Osteoblast (primary cell): ENCODE results near the gene ZBTB7B. TPM values are rescaled to one million over a fixed set of nuclear protein-coding genes. Genes with fewer than 3 reads are reported as not detected.

Experiments used
- DNase-seq: peaks from one replicate; pipeline ENCODE4 v3.0.0; 2011; ENCODE audit warnings: low spot score, mixed read lengths; ENCODE audit not compliant: insufficient read length; ENCODE audit errors: missing footprints
- H2AFZ ChIP-seq: 2 replicates; pipeline ENCODE4 v1.6.0; 2011; ENCODE audit warnings: mild to moderate bottlenecking, low read length
- H3K27ac ChIP-seq: 2 replicates; pipeline ENCODE4 v1.5.1; 2011; ENCODE audit warnings: mild to moderate bottlenecking, low read depth, low read length, moderate library complexity
- H3K27me3 ChIP-seq: 2 replicates; pipeline ENCODE4 v1.6.0; 2012; ENCODE audit warnings: mild to moderate bottlenecking, control low read depth, inconsistent platforms, low read length, moderate library complexity; ENCODE audit not compliant: insufficient read depth
- H3K36me3 ChIP-seq: 2 replicates; pipeline ENCODE4 v1.5.1; 2011; ENCODE audit warnings: mild to moderate bottlenecking, low read length, control low read depth, moderate library complexity; ENCODE audit not compliant: insufficient read depth
- H3K4me1 ChIP-seq: 2 replicates; pipeline ENCODE4 v1.5.1; 2011; ENCODE audit warnings: mild to moderate bottlenecking, low read length, control low read depth, moderate library complexity; ENCODE audit not compliant: insufficient read depth
- H3K4me2 ChIP-seq: 2 replicates; pipeline ENCODE4 v1.6.0; 2011; ENCODE audit warnings: mild to moderate bottlenecking, low read length; ENCODE audit not compliant: insufficient read depth
- H3K4me3 ChIP-seq: fragments of 200-600 bp; sonication (generic); 3 replicates; pipeline ENCODE4 v1.5.1; 2012; ENCODE audit warnings: mild to moderate bottlenecking, low read length, inconsistent platforms; ENCODE audit not compliant: insufficient read depth
- H3K79me2 ChIP-seq: 2 replicates; pipeline ENCODE4 v1.6.0; 2012; ENCODE audit warnings: mild to moderate bottlenecking, low read length, control low read depth, inconsistent platforms; ENCODE audit not compliant: insufficient read depth
- H3K9me3 ChIP-seq: 2 replicates; pipeline ENCODE4 v1.5.1; 2011; ENCODE audit warnings: low read depth, low read length, control low read depth
- H4K20me1 ChIP-seq: 2 replicates; pipeline ENCODE4 v1.6.0; 2012; ENCODE audit warnings: mild to moderate bottlenecking, low read length, control low read depth; ENCODE audit not compliant: insufficient read depth
- small RNA-seq: library from RNA; depleted of rRNA; stranded (forward); fragments of <200 nt; gene quantifications from one replicate; pipeline ENCODE3, GENCODE V24; 2012
- total RNA-seq: library from RNA; depleted of rRNA; stranded (reverse); fragments of >200 nt; gene quantifications from 2 replicates; pipeline ENCODE4 v1.2.3, GENCODE V29; 2012
- TF ChIP-seq, protein P1 (sequence below): IDR thresholded peaks from 2 replicates; pipeline ENCODE4 v1.5.1; 2011; ENCODE audit warnings: mild to moderate bottlenecking, low read depth, low read length, moderate library complexity; ENCODE audit errors: extremely low read depth

The ZBTB7B gene
- total RNA-seq, 1 donor, result 23.5 TPM

- Histone ChIP-seq H3K27me3 (no peaks in the 10 kb centered on the region), H3K4me2 (peak overlapping the region; percentile 90), H4K20me1 (peaks cover 20% of the 10 kb centered on the region), H2AFZ (peak overlapping the region; percentile 67), H3K79me2 (no peaks in the 10 kb centered on the region), H3K4me1 (peaks cover 19% of the 10 kb centered on the region), H3K36me3 (no peaks in the 10 kb centered on the region), H3K27ac (no peak overlapping the region), H3K4me3 (peak overlapping the region; percentile 97), H3K9me3 (no peaks in the 10 kb centered on the region)
- DNase-seq, result peak; percentile 95
- TF ChIP-seq, protein P1, sequence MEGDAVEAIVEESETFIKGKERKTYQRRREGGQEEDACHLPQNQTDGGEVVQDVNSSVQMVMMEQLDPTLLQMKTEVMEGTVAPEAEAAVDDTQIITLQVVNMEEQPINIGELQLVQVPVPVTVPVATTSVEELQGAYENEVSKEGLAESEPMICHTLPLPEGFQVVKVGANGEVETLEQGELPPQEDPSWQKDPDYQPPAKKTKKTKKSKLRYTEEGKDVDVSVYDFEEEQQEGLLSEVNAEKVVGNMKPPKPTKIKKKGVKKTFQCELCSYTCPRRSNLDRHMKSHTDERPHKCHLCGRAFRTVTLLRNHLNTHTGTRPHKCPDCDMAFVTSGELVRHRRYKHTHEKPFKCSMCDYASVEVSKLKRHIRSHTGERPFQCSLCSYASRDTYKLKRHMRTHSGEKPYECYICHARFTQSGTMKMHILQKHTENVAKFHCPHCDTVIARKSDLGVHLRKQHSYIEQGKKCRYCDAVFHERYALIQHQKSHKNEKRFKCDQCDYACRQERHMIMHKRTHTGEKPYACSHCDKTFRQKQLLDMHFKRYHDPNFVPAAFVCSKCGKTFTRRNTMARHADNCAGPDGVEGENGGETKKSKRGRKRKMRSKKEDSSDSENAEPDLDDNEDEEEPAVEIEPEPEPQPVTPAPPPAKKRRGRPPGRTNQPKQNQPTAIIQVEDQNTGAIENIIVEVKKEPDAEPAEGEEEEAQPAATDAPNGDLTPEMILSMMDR, result no peak
Measured at GRCh38 chr1:155064111-155064831, 61.7 kb downstream of the ZBTB7B start.

DNA sequence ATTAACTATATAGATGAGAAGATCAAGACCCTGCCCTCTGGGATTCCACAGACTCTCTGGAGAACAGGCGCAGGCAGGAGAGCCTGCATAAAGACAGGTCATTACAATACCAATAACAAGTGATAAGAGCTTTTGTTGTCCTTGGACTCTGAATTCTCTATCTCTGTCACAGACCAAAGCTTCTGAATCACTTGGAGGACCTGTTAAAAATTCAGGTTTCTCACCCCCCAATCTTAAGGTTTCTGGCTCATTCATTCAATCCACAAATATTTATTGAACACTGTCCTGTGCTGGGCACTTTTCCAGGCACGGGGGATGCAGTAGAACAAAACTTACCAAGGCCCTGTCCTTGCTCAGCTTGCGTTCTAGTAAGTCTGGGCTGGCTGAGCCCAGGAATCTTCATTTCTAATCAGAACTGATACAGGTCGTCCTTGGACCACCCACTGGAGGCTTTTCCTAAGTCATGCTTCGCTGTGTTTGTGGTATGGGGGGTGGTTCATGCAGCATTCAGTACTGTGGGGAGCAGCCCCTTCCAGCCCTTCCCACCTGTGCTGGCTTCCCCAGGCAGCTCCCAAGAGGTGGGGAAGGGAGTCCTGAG lies 62.3 kb downstream of the ZBTB7B start:
- TF ChIP-seq, protein P1, result no peak
- H4K20me1 ChIP-seq, result peaks cover 20% of the 10 kb centered on the region
- no peak overlapping the region for H3K27ac ChIP-seq
- H2AFZ ChIP-seq, result no peak overlapping the region
- H3K9me3 ChIP-seq, result no peaks in the 10 kb centered on the region
- no peaks in the 10 kb centered on the region for H3K36me3 ChIP-seq
- no peak for DNase-seq
- H3K4me3 ChIP-seq, result no peak overlapping the region
- no peaks in the 10 kb centered on the region for H3K79me2 ChIP-seq
- peak overlapping the region; percentile 90 for H3K4me2 ChIP-seq
- no peaks in the 10 kb centered on the region for H3K27me3 ChIP-seq
- peaks cover 19% of the 10 kb centered on the region for H3K4me1 ChIP-seq

- Histone ChIP-seq H3K4me1 (peaks cover 22% of the 10 kb centered on the region), H3K27ac (no peak overlapping the region), H2AFZ (no peak overlapping the region), H3K9me3 (no peaks in the 10 kb centered on the region), H3K79me2 (no peaks in the 10 kb centered on the region), H3K36me3 (no peaks in the 10 kb centered on the region), H4K20me1 (peaks cover 12% of the 10 kb centered on the region), H3K4me3 (no peak overlapping the region), H3K4me2 (no peak overlapping the region), H3K27me3 (no peaks in the 10 kb centered on the region)
- TF ChIP-seq, protein P1, result no peak
- DNase-seq, result no peak
Measured at GRCh38 chr1:155066777-155067176, 64.2 kb downstream of the ZBTB7B start.

Small RNAs within 50 kb of the gene (small RNA-seq; reads per million reads assigned to genes)
- not detected for gene MIR4258

Other genes with a start within 250 kb of the ZBTB7B start
- gene KCNN3, start 132.5 kb upstream of the ZBTB7B start, total RNA-seq, result under 0.01 TPM in 2 replicates
- 6.2 and 6.5 TPM in 2 replicates for gene PMVK, start 66.1 kb upstream of the ZBTB7B start, total RNA-seq
- 90.1 and 92.8 TPM in 2 replicates for gene PBXIP1, start 46.7 kb upstream of the ZBTB7B start, total RNA-seq
- gene PYGO2, start 41.0 kb upstream of the ZBTB7B start, total RNA-seq, result 12.1 and 18.5 TPM in 2 replicates
- 230 and 239 TPM in 2 replicates for gene SHC1, start 32.1 kb upstream of the ZBTB7B start, total RNA-seq
- gene CKS1B, start 28.1 kb upstream of the ZBTB7B start, total RNA-seq, result 23.2 and 23.3 TPM in 2 replicates
- gene FLAD1, start 19.5 kb upstream of the ZBTB7B start, total RNA-seq, result 17.1 and 20.6 TPM in 2 replicates
- gene LENEP, start 9.2 kb upstream of the ZBTB7B start, total RNA-seq, result 0.88 TPM in 1 of 2 replicates, not detected in the other
- gene DCST2, start 31.0 kb downstream of the ZBTB7B start, total RNA-seq, result not detected in 2 replicates
- not detected in 2 replicates for gene DCST1, start 31.0 kb downstream of the ZBTB7B start, total RNA-seq
- gene ADAM15, start 48.5 kb downstream of the ZBTB7B start, total RNA-seq, result 89.0 and 101 TPM in 2 replicates
- gene EFNA4, start 60.9 kb downstream of the ZBTB7B start, total RNA-seq, result 3.5 and 3.6 TPM in 2 replicates
- gene EFNA3, start 76.0 kb downstream of the ZBTB7B start, total RNA-seq, result 1.4 and 2.1 TPM in 2 replicates
- gene EFNA1, start 125.1 kb downstream of the ZBTB7B start, total RNA-seq, result 0.36 and 0.88 TPM in 2 replicates
- 34.5 and 38.0 TPM in 2 replicates for gene SLC50A1, start 133.1 kb downstream of the ZBTB7B start, total RNA-seq
- 15.9 and 34.4 TPM in 2 replicates for gene DPM3, start 137.7 kb downstream of the ZBTB7B start, total RNA-seq
- 112 and 117 TPM in 2 replicates for gene KRTCAP2, start 170.5 kb downstream of the ZBTB7B start, total RNA-seq
- gene TRIM46, start 171.0 kb downstream of the ZBTB7B start, total RNA-seq, result 3.2 and 3.3 TPM in 2 replicates
- gene THBS3, start 205.1 kb downstream of the ZBTB7B start, total RNA-seq, result 61.9 and 66.6 TPM in 2 replicates
- 37.4 and 42.7 TPM in 2 replicates for gene MTX1, start 205.9 kb downstream of the ZBTB7B start, total RNA-seq